GM19468 (cell line): ENCODE results near the gene NPHP1.
"Not testable (repeated sequence)": the region's sequence is repeated elsewhere in the genome, so short reads cannot be mapped to it uniquely, and the experiment has no call there.

Source experiments
- ATAC-seq: cut with Tn5 transposase; IDR thresholded peaks from one replicate; pipeline ENCODE4 v1.9.1; 2021; ENCODE audit warnings: mild to moderate bottlenecking, moderate library complexity, moderate number of reproducible peaks; ENCODE audit not compliant: unreplicated experiment; ENCODE audit errors: extremely low read depth

NPHP1 gene

DNA sequence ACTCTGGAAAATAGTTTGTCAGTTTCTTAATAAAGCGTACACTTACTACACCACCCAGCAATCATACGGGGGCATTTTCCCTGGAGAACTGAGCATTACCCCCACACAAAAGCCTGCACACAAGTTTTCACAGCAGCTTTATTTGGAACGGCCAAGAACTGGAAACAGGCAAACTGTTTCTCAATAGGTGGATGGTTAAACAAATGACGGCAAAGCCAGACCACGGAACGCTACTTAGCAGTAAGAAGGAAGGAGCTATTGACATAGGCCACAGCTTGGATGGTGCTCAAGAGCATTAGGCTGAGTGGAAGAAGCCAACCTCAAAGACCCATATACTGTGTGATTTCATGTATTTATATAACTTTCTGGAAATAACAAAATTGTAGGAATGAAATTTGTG is 98.2 kb downstream of the NPHP1 start:
- ATAC-seq = no peak

- no peak for ATAC-seq
Observed at GRCh38 chr2:110105608-110106467, 99.0 kb downstream of the NPHP1 start.

DNA sequence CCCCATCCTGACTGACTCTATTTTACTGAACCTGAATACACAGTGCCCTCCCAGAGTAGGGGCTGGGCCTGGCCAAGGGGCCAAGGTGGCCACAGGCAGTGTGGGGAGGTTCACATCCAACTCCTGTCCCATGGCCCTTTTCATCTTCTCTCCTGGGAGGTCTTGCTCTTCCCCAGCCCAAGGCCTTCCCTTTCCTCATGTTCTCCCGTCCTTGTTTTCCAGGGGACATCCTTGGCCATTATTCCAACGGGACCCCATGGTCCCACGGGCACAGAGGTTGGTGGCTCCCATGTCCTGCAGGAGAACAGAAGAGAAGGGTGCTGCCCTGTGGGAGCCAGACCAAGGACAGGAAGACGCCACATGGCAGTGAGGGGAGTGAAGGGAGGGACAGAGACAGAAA is 99.6 kb downstream of the NPHP1 start:
- ATAC-seq = no peak

DNA sequence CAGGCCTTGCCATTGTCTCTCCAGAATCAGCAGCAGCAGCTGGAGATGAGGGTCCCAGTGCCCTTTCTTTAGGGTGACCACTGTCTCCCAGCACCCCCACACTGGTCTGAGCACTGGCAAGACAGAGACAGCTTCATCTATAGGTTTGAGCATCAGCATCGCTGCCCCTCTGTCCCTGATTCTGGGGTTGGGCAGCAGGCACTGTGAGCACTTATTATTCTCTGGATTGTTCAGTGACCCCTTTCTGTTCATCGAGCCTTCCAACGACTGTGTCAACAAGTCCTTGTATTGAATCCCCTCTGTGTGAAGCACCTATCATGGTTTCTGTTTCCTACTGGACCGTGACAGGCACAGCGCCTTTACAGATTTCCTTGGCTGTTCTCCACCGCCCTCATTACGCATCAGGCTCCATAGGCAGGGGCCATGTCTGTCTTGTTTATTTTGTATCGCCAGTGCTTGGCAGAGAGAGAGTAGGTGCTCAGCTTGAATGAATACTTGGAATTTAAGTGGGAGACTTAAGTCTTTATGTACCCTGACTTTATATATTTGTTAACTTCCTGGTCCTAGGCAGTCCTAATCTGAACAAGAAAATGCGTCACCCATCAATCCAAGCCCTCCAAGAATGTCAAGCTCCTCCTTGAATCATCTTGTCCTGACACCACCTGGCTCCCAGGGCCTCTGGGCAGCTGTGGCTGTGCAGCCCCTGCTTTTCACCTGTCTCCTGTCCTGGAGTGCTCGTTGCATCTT is 100.6 kb downstream of the NPHP1 start:
- ATAC-seq = no peak

DNA sequence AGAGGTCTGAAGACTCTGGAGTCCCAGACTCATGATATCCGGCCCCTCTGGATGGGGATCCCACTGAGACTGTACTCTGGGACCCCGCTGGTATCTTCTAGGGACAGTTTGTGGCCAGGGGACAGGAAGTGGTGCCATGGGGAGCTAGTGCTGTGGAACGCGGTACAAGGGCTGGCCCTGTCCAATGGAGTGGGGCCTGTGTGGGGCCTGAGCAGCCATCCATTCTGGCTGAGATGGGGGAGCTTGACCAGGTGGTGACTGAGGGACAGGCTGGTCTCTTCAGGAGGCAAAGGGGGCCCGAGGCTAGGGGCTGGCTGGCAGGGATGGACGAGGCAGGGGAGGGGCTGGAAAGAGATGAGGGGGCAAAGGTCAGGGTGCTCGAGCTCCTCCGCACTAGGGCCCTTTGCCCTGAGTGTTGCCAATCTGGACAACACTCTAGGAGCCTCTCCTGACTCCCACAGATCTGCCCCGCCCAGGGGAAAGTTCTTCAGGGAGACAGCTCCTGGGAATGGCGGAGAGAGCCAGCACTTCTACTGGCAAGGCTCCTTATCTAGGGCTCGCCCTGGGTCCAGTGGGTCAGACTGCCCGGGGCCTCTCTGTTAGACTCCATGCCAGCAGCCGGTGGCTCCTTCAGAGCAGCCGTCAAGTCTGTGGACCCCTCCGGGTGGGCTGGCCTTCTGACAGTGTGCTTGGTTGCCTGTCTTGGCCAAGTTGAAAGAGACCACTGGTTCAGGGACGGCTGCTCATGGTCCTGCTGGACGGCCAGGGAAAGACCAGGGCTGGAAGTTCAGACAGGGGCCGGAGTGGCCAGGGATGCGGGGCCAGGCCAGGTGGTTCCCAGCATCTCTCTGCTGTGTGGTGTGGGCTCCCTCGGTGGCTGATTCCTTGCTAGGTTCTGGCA is 101.5 kb downstream of the NPHP1 start:
- no peak for ATAC-seq

GRCh38 chr2:110101901-110102803 is 102.7 kb downstream of the NPHP1 start:
- ATAC-seq = no peak

DNA sequence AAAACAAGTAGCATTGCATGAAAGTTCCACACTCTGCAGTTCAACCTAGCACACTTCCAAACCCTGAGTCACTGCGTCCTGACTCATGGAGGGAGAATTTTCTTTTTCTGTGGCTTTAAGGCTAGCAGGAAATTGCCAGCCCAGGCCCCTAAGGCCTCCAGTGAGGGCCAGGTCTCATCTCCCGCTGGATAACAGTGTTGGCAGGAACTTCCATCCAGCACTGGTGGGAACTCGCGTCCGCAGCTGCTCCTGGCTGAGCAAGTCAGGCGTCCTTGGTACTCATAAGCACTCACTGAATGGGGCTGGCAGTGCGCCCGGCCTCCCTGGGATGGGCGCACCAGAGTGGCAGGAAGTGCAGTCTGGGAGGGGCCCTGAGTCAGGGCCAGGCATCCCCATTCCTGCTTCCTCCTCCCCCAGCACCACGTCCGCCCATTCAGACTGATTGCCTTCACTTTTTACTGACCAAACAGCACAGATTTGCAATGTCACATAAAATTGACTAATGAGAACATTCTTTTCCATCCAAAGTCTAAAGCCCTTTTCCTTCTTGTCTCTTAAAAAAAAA is 103.5 kb downstream of the NPHP1 start:
- no peak for ATAC-seq

- ATAC-seq = not testable (repeated sequence)
Observed at GRCh38 chr2:110100880-110101279, 103.9 kb downstream of the NPHP1 start.

DNA sequence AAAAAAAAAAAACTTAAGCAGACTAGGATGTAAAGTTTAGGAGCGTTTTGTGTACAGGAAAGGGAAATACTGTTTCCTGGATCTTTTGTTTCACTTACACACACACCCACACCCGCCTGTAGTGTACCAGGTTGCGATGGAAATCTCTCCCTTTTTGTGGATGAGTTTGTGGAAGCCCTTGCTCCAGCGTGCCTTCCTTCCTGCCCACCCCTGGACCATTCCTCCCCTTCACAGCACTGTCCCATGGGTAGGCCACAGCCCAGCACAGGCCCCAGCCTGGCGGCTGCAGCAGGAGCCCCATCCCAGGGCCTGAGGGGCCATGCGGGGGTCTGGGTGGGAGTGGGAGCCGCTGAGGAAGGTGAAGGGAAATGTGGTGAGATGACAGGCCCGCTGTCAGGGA is 104.3 kb downstream of the NPHP1 start:
- ATAC-seq = no peak

DNA sequence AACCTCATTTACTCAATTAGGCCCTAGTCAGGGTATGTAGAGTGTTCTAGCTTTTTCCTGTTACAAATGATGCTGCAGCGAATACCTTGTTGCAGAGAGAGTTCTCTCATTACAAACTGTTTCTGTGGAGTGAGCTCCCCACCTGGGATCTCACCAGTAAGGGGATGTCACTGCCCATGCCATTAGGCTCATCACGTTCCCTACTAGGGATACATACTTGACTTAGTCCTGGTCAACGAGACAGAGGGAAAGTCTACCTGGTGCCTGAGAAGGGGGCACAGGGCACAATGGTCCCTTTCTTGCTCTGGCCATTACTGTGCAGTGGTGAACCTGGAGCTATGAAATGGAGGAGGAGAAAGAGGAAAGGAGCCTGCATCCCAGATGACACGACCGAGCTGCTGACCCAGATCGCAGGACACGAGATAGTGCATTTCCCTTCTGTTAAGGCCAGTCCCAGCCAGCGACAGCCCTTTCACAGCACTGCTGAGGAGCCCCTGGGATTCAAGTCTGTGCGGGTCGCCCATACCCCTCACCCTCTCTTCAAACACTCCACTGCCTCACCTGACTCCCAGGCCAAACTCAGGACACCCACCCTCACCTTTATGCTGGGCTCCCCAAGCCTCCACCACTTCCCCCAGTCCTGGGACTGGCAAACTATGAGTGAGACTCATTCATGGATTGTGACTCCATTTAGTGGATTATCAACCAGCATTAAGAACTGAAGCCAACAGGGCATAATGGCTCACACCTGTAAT is 105.2 kb downstream of the NPHP1 start:
- ATAC-seq = no peak

DNA sequence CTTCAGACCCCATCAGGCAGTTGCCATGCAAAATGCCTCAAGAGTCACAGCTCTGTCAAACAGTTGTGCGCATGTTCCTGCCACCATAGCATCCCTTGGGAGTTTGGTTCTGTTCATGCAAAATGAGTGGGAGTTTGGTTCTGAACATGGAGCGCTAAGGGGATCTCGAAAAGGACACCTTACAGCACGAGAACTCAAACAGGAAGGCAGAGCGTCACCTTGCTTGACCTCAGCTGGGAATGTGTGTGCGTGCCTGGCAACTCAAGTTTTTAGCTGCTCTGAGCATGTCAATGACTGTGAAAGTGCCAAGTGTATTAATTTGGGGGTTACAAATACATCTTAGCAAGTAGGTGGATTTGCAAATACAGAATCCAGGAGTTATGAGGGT is 105.8 kb downstream of the NPHP1 start:
- ATAC-seq = no peak

DNA sequence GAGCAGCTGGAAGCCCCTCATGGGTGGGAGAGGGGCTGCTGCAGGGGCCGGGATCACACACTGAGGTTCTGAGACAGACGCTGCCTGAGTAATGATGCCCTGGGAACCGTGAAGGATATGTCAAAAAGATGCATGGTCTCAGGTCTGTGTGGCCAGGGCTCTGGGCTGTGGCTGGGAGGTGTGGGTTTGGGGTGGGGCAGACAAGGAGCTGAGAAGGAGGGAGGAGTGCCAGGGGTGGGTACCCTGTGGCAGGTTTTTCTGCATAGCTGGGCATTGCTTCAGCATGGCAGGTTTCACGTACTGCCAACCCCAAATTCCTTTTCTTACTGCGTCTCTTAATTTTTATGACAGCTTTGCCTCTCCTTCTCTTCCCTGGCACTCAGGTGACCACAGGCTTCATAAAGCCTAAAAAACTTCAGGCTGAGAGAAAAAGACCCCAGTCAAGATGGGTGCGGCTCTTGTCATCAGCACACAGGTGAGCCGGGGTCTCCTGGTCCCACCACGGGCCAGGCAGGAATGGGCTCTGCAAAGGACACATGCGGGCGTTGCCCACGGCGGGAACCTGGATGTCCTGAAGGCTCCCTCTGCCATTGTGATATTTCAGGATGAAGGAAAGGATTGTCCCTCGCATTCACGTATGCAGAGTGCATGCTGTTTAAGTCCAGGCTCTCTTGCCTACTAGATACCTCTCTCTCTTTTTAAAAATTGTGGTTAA is 107.2 kb downstream of the NPHP1 start:
- no peak for ATAC-seq

DNA sequence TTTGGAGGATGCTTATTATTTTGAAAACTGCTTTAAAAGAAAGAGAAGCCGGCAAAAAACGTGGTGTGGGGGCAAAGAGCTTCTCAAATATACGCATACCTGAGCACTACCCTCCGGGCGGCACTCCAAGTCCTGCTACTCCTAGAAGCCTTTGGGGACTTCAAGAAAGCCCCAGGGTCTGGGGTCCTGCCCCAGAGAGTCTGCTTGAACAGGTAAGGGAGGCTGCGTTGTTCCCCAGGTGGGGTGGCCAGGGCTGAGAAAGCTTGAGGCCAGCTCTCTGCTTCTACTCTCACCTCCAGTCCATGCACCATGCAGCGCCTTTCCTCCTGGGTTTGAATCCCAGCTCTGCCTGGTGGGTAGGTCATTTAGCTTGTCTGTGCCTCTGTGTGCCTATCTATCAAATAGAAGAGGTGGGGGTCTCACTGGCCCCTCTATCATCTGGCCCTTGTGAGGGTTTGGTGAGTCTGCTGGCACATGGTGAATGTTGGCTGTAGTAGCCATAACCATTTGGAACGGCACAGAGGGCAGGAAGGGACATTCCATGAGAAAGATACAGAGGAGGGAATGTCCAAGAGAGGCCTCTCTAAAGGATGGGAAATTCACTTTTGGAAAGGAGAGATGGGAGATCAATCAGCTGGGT is 108.7 kb downstream of the NPHP1 start:
- no peak for ATAC-seq

- ATAC-seq = not testable (repeated sequence)
Observed at GRCh38 chr2:110094884-110095534, 109.8 kb downstream of the NPHP1 start.

DNA sequence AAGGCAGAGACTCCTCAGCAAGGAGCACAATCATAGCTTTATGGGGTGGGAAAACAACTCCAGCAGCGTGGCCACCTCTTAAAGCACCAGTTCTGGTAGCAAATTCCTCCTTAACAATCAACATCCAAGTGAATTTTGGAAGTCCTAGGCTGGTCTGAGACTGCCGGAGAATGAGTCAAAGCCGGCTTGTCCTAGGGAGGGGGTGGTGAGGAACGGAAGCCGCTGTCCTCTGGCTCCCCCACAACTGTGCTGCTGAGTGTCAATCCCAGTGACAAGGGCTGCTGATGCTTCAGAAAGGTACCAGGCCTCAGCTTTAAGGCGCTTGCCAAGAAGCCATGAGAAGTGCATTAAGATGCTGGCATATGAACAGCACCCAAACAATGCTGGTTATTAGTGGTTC is 110.9 kb downstream of the NPHP1 start:
- ATAC-seq = not testable (repeated sequence)

GRCh38 chr2:110090164-110090563 is 114.6 kb downstream of the NPHP1 start:
- ATAC-seq = not testable (repeated sequence)

GRCh38 chr2:110083757-110084156 is 121.1 kb downstream of the NPHP1 start:
- ATAC-seq = not testable (repeated sequence)
